Measurements from ENCODE around the gene CLTCL1. TPM values are rescaled to one million over a fixed set of nuclear protein-coding genes. Genes with fewer than 3 reads are reported as not detected.

The CLTCL1 gene
- total and polyA plus RNA-seq, 9 of the 15 experiments (the other 6 are each of a cell fraction or from before 2014, with no cell fraction given), result 1.1 to 11.7 (median 5.0) TPM

DNA sequence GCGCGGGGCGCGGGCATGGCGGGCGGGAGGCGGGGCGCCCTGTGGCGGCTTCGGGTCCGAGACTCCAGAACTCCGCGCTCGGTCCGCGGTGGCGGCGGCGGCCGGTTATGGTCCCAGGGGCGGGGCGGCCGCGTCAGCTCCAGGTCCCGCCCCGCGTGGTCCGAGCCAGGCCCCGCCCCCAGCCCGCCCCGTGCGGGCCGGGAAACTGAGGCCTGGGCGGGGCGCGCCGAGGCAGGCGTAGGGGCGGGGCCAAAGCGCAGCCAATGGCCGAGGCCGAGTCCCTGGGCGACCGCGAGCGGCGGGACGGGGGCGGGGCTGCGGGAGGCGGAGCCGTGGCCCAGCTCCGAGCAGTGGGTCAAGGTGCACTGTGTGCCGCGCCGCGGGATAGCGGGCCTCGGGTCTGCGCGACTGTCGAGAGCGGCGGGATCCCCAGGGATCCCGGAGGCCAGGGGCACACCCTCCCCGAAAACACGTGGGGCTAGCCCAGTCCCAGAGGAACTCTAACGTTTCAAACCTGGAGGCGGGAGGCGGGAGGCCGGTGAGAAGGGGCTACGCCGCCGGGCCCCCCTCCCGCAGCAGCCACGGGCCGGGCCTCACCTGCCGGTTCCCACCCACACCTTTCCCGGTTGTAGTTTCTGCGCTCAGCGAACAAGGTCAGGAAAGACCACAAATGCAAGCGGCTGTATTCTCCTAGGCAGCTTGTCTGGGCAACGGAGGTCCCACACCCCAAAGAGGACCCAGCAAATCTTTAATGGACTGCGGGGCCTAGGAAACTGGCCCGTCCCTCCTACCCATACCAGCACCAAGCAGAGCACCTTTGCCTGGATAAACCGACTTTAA lies 112.6 kb downstream of the CLTCL1 start, which contains the start of gene SLC25A1 (continued):
- TF ChIP-seq CUX1 (CRISPR knock-in tag; IDR thresholded peaks at IDR 0.05), result no peak
- no peak for TF ChIP-seq E2F4 (CRISPR knock-in tag; IDR thresholded peaks at IDR 0.05; ENCODE audit: low read depth)
- peak; percentile 53 for TF ChIP-seq MYC (IDR thresholded peaks at IDR 0.05; ENCODE audit: low read depth, low read length)
- peak; percentile 95 for TF ChIP-seq MYC (CRISPR knock-in tag; IDR thresholded peaks at IDR 0.05; ENCODE audit: borderline replicate concordance, low read depth)
- peak; percentile 82; the same call in 1 of the 2 replicates for TF ChIP-seq KLF1 (tag; IDR thresholded peaks at IDR 0.05)
- TF ChIP-seq, protein P1, sequence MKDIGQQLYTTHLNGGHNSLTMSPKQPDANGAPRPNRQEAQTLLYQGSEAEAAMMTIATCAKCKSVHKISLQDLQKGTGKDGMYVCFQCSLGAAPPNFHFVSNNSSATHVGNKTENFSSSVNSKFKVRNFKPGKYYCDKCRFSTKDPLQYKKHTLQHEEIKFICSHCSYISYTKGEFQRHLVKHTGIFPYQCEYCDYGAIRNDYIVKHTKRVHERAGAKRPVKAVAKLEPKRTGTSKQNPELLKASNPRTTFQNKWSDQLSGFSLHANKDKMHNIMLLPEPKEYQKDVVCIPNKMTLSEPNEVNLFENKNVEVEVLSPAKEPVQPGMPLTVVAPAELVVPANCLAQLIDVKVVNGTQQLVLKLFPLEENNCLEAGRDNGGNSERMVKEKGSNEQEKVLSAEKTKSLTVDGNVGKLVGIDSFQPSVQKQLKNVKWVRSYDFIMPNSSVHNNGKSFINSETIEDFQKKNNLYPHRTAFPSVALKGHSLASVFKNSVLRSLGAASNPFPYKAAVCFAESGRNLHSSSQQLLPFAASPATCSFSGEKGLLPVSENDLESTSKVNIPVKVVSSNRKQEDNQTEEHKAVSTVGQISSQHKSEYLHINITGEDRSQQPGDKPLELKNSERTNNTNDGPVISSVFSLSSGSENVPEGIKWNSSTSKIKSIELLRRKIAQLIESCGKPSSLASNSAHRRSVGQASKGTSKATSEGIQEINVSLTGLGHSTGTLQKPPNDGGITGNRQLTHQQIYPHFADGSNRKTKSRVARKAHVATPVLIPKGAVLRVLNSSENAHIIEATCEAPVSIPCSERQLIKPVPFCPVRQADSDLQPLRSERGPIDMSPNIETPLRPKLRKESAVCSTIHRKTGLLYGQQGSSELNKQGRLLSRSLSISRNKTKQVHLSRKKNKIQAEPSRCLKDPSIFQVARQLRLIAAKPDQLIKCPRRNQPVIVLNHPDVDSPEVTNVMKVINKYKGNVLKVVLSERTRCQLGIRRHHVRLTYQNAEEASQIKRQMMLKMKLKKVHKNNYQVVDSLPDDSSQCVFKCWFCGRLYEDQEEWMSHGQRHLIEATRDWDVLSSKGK (CRISPR knock-in tag; IDR thresholded peaks at IDR 0.05), result no peak
- TF ChIP-seq SRSF7 (optimal IDR thresholded peaks at IDR 0.05; ENCODE audit: low read depth, low read length), result no peak
- TF ChIP-seq MCM7 (IDR thresholded peaks at IDR 0.05), result no peak
- TF ChIP-seq FOXP1 (CRISPR knock-in tag; IDR thresholded peaks at IDR 0.05), result no peak
- no peak for TF ChIP-seq ZNF695 (CRISPR knock-in tag; IDR thresholded peaks at IDR 0.05)
- TF ChIP-seq ZNF740 (CRISPR knock-in tag; IDR thresholded peaks at IDR 0.05), result no peak
- no peak for TF ChIP-seq ZNF740 (tag; IDR thresholded peaks at IDR 0.05)
- TF ChIP-seq ZNF146 (CRISPR knock-in tag; IDR thresholded peaks at IDR 0.05; ENCODE audit: unreplicated experiment), result no peak
- TF ChIP-seq TRIM24 (IDR thresholded peaks at IDR 0.05), result no peak
- no peak for TF ChIP-seq KAT7 (CRISPR knock-in tag; IDR thresholded peaks at IDR 0.05; ENCODE audit: borderline replicate concordance)
- 0 out of 2 replicates have a peak, but pooled peaks have one; percentile 12 for TF ChIP-seq ZKSCAN1 (IDR thresholded peaks at IDR 0.05; ENCODE audit: low read depth, low read length)
- TF ChIP-seq TCF7L2 (IDR thresholded peaks at IDR 0.05; ENCODE audit: low read depth, low read length), result peak; percentile 35; the same call in 1 of the 2 replicates
